Skeletal muscle cell (primary cell): ENCODE data around the gene OCSTAMP.

Experiments
- DNase-seq: peaks from one replicate; pipeline ENCODE4 v3.0.0-alpha.2; 2010; ENCODE audit warnings: low read depth
- H3K4me3 ChIP-seq: 2 replicates; pipeline ENCODE4 v1.5.1; 2011; ENCODE audit warnings: low read depth, mild to moderate bottlenecking, control low read depth, low read length, moderate library complexity

OCSTAMP gene, protein sequence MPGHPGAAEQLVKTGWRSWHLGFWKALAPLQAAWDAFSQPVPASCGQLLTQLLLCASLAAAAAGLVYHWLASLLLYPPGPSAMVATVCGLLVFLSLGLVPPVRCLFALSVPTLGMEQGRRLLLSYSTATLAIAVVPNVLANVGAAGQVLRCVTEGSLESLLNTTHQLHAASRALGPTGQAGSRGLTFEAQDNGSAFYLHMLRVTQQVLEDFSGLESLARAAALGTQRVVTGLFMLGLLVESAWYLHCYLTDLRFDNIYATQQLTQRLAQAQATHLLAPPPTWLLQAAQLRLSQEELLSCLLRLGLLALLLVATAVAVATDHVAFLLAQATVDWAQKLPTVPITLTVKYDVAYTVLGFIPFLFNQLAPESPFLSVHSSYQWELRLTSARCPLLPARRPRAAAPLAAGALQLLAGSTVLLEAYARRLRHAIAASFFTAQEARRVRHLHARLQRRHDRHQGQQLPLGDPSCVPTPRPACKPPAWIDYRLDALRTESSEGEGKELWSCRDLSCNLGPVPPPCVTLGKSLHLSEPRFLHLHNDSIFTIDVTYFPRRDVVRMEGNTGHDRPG

DNA sequence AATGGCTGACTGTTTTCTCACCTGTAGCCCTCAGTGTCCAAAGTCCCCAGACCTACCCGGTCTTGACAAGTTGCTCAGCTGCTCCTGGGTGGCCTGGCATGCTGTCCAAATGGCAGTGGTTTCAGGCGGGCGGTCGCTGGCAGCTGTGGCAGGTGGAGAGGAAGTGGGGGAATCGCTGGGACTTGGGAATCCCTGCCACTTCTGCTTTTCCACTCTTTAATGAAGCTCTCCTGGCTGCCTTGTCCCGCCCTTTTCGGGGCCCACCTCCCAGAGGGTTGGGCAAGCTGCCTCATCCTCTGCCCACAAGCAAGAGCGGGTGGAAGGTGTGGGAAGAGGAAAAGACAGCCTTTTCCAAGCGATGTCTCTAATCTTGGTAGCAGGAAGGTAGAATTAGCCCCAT is at the start of gene OCSTAMP:
TSS of gene OCSTAMP (minus strand) at position 194 of the 400 bp plus-strand sequence. CDS start at position 100, 94 bp downstream.
- DNase-seq: no peak
- H3K4me3 ChIP-seq: no peak within 1 kb of the TSS

DNA sequence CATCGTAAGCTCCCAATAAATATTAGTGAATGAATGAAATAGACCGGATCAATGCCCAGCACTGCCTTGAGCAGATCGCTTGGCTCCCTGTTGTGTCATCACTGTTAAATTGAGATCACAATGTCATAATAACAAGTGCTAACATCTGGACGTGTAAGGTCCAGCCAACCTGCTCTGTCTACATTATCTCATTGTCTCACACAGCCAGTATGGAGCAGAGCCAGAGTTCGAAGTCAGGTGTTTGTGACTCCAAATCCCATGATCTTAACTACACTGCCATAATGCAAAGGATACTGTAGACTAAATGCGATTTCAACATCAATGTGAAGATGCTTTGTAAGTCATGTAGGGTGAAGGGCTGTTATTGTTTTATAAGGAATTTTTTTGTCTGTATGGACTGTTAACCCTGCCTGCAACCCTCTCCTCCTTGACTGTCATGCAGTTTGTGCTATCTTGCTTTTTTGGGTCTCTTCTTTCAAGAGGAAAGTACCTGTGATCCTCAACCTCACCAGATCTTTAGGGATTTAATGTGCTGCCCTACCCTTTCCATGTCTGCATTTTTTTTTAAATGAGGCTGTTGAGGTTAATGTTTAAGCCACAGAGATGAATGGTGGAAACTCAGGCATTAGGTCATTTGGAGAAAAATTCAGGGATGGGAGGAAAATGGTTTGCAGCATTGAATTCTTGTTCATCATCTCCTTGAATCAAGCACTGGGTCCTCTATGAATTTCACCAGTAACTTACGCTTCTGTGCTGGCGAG is 49.0 kb upstream of the OCSTAMP start:
- no peak for DNase-seq
- no peak overlapping the region for H3K4me3 ChIP-seq

DNA sequence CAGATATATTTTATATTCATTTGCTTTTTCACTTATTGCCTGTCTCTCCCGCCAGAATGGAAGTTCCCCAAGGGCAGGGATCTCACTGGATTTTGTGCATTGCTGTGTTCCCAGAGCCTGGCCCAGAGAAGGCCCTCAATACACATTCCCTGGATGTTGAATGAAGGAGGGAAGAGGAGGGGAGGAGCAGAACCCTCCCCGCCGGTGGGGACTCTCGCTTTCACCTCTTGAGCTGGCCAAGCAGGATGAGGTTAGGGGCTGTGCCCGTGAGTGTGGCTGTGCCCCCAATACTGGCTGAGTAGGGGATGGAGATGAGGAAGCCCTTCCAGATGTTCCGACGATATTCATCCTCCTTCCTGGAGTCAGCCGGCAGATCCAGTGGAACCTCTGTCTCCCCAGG is 45.5 kb upstream of the OCSTAMP start:
- no peak overlapping the region for H3K4me3 ChIP-seq
- DNase-seq: no peak

DNA sequence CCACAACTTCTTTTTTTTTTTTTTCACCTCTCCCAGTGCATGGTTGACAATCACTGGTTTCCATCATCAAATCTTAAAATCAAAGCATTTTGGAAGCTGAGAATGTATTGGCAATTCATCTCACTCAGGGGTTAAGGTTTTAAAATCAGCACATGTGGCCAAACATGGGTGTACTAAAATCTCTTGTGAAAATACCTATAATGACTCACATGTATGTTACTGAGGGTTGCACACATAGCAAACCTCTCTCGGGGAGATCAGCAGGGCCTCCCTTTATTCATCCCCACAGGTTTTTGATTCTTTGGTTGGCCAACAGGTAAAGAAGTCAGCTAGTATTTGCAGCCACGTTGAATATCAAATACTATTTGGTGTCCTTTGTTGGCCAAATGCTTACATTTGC is 44.3 kb upstream of the OCSTAMP start:
- DNase-seq: no peak
- no peak overlapping the region for H3K4me3 ChIP-seq

DNA sequence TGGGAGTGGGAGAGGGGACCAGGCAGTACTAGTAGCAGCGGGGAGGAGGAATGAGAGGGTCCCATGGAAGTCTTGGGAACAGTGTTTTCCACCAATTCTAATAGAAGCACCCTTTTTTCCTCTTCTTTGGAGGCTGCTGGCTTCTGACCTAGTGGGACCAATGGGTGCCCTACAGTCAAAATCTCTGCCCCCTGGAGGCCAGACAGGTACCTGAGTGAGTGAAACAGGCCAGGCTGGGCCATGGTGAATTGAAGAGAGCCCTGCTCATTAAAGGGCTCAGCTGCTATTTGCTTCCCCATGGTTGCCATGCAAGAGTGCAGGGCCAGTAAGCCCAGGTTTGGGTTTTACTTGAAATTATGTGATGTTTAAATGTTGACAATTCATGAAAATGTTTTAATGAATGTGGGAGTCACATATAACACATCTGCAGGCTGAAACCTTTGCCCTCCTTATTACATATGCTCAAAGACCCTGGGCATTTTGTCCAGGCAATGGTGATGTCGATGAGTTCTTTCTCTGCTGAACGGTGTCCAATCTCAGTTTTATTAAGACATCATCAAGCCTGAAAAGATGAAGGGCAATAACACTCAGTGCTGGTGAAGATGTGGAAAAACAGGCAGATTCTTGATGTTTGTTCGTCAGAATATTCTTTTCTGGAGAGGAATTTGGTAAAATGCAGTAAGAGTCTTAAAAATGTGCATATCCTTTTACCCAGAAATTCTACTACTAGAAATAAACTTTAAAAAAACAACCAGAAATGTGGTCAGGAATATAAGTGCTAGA is 42.3 kb upstream of the OCSTAMP start:
- no peak overlapping the region for H3K4me3 ChIP-seq
- no peak for DNase-seq

DNA sequence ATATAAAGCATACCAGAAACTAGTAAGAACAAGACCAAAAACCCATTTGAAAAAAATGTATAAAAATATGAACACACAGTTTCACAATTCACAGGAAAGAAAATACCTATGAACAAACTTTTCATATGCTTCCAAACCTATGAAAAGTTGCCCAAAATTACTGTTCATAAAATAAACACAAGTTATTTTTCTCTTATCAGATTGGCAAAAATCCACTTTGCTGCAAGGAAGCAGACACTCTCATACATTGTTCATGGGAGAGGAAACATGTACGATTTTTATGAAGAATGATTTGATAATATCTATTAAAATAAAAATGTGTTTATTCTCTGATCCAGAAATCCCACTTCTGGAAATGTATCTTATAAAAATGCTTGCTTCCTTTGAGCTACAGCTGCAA is 40.0 kb upstream of the OCSTAMP start:
- DNase-seq: no peak
- H3K4me3 ChIP-seq: no peak overlapping the region

DNA sequence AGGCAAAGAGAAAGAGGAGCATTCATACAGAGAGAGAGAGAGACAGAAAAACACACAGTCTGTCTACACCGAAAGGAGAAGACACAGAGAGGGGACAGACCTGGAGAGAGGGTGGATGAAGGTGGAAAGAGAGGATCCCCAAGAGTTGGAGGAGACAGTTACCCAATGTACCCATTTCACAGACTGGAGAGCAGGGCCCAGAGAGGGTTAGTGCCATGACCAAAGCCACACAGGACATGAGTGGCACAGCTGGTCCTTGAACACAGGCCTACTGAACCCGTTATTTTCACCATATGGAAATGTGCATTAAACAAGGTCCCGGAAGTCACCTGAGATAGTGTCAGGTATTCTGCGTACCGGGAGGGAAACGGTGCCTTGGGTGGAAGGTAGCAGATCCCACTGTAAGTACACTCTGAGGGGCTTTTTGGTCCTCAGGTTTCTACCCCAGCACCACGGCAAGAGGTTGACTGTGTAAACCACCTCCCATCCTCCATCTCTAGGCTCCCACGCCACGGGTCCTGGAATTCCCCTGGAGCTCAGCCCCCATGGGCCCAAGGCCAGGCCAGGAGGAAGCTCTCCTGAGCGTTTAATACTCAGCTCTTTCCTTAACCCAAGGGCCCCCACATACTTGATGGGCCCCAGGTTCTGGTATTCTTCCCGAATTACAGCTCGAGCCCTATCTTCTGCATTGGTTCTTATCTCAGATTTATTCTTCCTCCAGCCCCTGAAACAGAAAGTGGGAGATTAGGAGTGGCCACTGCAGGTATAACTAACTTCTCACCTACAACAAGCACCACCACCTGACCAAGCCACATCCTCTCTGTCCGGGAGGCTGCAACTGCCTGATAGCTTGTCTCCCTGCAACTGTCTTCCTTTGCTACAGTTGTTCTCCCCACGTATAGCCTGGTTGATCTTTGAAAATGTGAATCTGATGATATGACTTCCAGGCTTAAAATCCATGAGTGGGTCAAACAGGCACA is 38.4 kb upstream of the OCSTAMP start:
- H3K4me3 ChIP-seq: no peak overlapping the region
- no peak for DNase-seq

DNA sequence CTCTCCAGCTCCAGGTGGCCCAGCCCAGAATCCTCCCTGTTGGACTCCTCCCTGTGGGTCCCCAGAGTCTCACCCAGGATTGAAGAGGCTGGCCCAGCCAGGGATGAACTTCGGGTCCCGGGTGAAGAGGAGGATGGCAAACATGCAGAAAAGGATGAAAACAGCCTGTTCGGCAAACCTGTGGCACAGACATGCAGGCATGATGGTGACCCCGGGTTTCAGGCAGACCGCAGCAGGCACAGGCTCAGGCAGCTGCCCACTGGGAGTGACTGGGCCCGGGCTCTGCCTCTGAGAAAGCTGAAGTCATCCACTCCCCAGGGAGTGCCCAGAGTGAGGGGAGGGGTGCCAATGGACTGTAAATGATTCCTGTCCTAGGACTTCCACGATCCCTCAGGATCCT is 37.5 kb upstream of the OCSTAMP start:
- no peak for DNase-seq
- H3K4me3 ChIP-seq: no peak overlapping the region

DNA sequence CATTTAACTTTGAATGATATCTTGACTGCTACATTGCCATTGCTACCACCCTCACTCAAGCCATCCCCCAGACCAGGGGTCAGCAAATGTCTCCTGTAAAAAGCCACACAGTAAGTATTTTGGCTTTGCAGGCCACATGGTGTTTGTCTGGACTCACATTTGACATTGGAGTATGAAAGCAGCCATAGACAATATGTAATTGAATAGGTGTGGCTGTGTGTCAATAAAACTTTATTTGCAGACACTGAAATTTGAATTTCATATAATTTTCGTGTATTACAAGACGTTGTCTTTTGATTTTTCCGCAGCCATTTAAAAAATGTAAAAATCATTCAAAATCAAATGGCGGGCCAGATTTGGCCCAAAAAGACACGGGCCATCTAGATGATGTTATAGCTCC is 36.3 kb upstream of the OCSTAMP start:
- H3K4me3 ChIP-seq: no peak overlapping the region
- no peak for DNase-seq

DNA sequence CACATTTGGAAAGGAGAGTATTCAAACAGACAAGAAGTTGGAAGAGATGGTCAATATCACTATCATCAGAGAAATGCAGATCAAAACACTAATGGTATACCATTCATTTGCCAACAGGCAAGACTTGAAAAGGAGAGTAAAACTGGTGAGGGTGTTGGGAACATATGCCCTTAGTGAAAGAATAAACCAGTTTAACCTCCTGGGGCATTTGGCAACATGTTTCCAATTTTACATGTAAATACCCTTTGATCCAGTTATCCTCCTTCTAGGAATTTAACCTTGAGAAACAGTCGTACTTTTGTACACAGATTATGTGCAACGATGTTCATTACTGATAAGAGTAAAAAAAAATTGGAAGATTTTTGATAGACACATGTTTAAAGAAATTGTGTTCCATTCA is 34.1 kb upstream of the OCSTAMP start:
- DNase-seq: no peak
- H3K4me3 ChIP-seq: no peak overlapping the region

DNA sequence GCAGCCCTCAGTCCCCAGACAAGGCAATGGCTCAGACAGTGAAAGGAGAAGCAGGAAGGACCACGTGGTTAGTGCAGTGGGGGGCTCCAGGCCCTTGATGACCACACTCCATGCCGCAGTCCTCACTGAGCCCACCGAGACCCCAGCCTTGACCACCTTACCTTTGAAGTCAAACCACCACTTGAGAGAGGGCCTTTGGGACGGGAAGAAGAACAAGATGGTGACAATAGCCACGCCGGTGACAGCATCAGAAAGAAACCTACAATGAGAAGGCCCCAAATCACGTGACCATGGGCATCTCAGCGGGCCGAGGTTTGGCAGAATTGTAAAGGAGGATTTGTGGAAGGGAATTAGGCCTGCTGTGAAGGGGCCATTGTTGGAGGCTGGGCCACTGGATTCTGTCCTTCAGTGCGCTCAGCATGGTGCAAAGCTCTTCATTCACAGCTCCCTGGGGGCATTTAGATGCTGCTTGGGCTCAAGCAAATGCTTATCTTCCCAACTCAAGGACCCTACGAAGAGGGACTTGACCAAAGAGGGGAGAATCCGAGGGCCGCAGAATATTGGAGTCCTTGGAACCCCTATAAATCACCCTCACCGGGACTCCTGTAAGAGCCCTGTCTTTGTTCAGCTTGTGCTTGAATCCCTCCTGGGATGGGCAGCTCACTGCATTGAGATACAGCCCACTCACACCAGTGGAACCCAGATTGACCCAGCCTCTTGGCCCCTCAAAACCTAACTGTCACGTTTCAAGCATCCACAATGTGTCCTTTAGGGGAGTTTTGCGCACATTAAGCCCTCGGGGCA is 33.2 kb upstream of the OCSTAMP start:
- no peak for DNase-seq
- H3K4me3 ChIP-seq: no peak overlapping the region

DNA sequence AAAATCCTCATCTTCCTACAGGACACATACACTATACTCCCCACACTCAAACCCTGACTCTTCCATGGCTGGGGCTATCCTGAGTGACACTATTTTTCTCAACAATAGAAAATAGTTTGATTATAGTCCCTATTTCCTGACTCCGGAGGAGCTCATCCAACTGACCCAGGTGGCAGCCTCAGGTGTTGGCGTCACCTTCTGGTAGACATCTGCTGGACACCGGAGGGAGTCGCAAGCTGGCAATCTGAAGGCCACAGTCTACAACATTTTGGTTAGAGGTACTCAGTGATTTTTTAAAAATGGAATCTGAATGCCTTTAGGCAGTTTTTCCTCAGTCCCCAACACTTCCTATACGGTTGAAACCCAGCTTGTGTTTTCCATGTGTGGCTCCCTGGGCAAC is 32.2 kb upstream of the OCSTAMP start:
- H3K4me3 ChIP-seq: no peak overlapping the region
- DNase-seq: no peak

DNA sequence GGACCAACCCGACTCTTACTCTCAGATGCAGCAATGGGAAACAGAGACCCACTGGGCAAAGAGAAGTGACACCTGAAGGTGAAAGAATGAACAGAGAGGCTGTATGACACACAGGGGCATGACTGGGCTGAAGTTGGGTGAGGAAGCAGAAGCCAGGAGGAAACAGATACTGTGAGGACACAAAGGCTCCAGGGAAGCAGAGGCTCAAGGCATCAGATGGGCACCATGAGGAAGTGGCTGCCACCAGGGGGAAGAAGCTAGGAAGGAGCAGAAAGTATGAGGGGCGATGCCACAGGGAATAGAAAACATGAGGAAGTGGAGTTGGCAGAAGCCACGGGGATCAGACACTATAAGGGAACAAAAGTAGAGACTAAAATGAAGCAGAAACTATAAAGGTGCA is 30.9 kb upstream of the OCSTAMP start:
- H3K4me3 ChIP-seq: no peak overlapping the region
- DNase-seq: no peak

DNA sequence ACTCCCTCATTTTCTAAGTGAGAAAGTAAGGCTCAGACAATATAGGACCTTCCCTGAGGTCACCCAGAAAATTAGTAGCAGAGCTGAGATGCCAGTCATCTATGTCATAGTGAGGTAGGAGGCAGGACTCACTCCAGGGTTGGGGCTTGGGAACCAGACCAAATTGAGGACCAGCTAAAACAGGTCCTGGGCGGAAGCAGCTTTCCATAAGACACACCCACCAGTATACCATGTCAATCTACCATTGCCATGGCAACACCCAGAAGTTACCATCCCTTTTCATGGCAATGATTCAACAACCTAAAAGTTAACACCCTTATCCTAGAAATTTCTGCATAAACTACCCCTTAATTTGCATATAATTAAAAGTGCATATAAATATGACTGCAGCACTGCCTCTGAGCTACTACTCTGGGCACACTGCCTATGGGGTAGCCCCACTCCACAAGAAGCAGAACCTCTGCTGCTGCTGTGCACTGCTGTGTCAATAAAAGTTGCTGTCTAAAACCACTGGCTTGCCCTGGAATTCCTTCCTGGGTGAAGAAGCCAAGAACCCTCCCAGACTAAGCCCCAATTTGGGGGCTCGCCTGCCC is 30.3 kb upstream of the OCSTAMP start:
- no peak overlapping the region for H3K4me3 ChIP-seq
- no peak for DNase-seq

DNA sequence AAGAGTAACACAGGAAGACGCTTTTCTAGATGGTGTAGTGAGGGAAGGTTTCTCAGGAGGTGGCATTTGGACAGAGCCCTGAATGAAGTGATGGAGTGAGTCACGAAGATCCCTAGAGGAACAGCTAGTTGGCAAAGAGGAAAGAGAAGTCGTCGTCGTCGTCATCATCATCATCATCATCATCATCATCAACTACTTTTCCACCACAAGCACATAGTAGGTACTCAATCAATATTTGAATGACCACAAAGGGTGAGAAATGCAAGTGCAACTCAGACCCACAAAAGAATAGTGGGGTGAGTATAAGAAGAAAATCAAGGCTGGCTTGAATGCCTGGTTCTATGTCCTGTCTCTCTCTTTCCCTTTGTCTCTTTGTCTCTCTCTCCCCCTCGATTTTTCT is 28.3 kb upstream of the OCSTAMP start:
- no peak for DNase-seq
- no peak overlapping the region for H3K4me3 ChIP-seq

DNA sequence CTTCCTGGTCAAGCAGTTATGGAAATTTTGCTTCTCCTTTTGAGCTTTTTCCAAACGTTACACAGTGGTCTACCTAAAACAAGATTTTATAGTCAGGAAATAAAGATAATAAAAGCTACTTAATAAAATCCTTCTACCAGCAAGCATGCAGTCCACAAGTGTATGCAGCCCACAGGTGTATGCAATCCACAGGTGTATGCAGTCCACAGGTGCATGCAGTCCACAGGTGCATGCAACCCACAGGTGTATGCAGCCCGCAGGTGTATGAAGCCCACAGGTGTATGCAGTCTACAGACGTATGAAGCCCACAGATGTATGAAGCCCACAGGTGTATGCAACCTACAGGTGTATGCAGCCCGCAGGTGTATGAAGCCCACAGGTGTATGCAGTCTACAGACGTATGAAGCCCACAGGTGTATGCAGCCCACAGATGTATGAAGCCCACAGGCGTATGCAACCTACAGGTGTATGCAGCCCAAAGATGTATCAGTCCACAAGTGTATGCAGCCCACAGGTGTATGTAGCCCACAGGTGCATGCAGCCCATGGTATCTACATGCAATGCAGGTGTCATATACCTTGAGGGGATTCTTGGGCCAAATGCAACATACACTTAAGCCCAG is 26.4 kb upstream of the OCSTAMP start:
- no peak overlapping the region for H3K4me3 ChIP-seq
- no peak for DNase-seq

DNA sequence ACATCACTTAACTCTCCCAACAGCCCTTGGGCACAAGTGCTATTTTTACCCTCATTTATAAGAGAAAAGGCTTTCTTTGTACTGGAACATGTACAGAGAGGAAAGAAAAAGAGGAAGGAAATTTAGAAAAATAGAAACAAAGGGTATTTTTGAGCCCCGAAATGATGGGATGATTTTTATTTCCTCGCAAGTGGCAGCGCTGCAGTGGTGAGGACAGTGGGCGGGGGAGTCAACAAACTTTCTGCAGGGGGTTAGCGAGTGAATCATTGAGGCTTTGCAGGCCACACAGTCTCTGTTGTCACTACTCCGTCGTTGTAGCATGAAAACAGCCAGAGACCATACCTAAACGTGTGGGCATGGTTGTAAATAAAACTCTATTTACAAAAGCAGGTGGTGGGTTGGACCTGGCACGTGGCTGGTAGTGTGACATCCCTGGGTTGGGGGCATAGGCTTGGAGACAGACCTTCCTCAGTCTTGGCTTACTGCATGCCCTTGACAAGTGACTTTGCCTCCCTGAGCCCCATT is 25.5 kb upstream of the OCSTAMP start:
- no peak for DNase-seq
- H3K4me3 ChIP-seq: no peak overlapping the region
